GM18858 (cell line): ENCODE measurements around the gene XPO5.
"Not testable (repeated sequence)": the region's sequence is repeated elsewhere in the genome, so short reads cannot be mapped to it uniquely, and the experiment has no call there.

ENCODE experiments used
- ATAC-seq: cut with Tn5 transposase; IDR thresholded peaks from one replicate; pipeline ENCODE4 v1.9.1; 2021; ENCODE audit not compliant: unreplicated experiment

XPO5 gene

DNA sequence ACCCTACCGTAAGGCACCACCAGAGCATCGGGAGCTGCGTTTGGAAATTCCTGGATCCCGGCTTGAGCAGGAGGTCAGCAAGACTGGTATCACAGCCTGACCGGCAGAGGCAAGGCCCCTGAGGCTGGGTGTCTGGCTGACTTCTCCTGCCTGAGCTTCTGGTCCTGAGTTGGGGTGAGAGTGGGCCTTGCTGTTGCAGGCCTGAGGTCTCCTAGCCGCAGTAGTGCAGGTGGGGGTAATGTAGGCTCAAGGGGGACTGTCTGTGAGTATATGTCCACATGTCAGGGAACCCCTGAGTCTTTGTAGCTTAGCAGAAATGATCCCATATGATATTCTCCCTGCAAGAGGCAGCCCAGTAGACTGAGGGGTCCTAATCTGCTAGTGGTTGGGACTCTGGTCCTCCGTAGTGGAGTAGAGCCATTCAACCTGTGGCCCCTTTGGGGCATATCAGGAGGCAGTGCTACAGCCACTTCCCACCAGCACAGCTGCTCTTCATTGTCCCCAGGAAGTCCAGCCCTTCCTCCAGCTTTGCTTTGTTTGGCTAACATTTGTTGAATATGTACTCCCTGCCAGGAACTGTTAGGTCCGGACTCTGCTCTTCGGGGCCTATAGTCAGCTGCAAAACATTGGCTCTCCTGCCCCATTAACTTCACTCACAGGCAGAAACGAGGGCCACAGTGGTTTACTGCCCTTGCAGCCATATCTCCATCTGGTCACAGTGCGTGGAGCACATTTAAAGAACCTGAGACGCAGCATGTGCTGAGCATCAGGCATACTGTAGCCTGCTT lies 76.6 kb downstream of the XPO5 start:
- ATAC-seq: no peak

DNA sequence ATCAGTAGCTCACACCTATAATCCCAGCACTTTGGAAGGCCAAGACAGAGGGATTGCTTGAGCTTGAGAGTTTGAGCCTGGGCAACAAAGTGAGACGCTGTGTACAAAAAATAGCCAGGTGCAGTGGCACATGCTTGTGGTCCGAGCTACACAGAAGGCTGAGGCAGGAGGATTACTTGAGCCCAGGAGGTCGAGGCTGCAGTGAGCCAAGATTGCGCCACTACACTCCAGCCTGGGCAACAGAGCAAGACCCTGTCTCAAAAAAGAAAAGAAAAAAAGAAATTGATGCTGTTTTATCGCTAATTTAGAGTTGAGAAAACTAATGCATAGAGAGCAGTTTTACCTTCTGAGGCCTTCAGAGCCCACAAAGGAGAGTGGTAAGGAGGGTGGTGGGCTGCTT lies 77.5 kb downstream of the XPO5 start:
- ATAC-seq: not testable (repeated sequence)

DNA sequence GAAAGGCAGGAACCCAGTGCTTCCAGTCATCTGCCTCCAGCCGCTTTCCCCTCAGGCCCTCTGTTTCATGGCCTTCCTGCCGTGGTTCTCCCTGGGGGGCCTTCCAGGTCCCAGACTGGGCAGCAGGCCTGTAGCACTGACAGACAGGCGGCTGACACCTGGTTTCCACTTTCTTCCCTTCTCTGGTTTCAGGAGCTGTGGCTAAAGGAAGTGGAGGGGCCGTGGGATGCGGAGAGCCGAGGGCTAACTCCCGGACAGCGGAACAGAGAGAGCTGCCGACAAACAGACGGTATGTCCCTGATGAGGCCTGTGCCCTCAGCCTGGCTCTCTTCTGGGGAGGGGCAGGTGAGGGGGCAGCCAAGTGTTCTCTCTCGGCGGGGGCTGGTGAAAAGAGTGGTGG lies 78.1 kb downstream of the XPO5 start:
- no peak for ATAC-seq

DNA sequence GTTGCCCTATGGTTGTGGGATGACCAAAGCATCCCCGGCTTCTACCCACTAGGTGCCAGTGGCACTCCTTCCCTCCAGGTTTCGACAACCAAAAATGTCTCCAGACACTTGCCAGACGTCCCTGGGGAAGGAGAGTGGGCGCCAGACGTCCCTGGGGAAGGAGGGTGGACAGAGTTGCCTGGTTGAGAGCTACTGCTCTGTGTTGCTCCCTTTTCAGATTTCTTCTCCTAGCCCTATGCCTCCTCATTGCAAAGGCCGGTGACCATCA lies 78.8 kb downstream of the XPO5 start:
- no peak for ATAC-seq

DNA sequence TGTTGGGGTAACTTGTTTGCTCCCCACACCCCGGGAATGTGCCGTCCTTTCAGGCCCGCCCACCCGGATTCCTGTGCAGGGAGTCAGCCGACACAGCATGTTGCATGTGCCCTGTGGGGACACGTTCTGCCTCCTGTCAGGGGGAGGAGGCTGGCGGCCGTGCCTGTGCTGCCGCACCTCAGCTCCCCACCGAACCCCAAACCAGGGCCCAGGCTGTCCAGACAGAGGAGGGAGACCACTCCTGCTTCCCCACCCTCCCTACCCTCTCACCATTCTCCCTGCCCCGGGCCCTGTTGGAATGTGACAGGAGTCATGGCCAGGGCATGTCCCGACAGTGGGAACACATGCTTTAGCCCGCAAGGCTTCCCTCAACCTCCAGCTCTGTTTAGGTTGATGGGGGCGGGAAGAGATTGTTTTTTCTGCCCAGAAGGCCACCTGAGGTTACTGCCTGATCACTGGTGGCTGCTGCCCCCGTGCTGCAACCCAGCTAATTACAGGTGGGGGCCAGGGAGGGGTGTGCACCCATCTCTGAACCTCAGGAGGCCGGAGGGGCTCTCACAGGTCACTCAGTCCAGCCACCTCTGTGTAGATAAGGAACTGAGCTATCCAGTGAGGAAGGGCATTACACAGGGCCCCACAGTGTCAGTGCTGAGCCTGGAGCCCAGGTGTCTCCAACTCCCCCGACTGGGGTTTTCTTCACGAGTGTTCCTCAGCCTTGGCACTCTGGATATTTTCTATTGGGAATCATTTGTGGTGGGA lies 79.3 kb downstream of the XPO5 start:
- ATAC-seq: no peak

DNA sequence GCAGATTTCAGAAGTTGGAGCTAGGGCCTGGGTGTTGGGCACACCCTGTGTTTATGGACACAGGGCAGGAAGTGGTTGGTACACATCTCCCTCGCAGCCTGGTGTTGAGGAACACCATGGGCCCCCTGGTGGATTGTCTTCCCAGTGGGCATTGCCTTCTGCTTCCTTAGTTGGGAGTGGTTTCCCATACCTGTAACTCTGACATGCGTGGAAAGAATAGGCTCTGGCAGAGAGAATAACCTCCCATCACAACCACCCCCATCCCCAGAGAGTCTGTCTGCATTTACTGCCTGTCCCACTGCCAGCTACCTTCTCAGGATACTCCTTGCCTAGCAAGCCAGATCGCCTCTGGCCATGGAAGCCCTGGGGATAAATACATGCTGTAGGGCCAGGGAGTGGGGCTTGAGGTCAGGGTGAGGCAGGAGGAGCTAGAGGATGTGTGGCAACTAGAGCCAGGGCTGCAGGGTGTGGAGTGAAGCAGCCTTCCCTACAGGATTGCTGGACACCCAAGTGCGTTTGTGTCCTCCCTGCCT lies 80.4 kb downstream of the XPO5 start:
- no peak for ATAC-seq

DNA sequence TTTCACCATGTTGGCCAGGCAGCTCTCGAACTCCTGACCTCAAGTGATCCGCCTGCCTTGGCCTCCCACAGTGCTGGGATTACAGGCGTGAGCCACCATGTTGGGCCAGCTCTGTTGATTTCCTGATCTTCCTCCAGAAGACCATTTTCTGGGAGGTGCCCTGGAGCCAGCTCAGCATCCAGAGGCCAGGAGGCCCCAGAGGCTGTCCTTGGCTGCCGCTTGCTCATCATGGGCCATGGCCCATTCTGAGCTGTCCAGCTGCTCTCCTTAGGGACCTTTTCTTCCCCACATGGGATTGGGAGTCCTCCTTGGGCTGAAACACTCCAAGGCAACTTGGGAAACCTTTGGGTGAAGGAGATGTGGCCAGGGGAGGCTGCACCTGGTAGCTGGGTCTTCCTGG lies 81.1 kb downstream of the XPO5 start:
- ATAC-seq: no peak

DNA sequence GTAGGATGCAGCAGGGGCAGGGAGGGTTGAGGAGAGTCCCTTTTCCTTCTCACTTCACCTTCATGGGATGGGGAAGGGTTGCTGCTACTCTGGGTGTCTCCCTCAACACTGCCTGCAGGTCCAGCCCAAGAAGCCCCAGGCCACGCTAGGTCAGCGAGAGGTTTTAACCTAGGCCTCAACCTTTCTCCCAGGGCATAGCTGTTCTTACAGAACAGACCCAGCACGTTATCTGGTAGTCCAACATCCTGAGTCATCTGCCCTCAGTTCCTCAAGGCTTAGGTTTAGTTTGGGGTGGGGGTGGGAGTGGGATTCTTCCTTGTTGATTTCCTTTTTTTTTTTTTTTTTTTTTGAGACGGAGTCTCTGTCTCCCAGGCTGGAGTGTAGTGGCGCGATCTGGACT lies 81.5 kb downstream of the XPO5 start:
- no peak for ATAC-seq

DNA sequence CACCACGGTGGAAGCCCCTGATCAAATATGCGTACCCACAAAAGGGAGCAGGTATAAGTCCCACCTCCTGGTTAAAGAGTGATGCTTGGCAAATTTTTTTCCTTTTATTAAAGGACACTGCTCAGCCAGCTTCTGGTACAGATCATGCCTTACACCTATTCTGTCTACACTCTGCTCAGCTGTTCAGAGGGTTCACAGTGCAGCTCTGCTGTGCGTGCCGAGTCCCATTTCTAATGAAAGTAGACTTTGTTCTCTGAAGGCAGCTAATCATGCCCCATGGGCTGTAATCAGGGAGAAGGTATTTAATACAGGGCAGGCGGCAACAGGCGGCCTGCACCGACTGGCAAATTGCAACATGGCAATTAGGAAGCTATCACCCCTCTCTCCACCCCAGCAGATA lies 82.0 kb downstream of the XPO5 start:
- ATAC-seq: no peak

DNA sequence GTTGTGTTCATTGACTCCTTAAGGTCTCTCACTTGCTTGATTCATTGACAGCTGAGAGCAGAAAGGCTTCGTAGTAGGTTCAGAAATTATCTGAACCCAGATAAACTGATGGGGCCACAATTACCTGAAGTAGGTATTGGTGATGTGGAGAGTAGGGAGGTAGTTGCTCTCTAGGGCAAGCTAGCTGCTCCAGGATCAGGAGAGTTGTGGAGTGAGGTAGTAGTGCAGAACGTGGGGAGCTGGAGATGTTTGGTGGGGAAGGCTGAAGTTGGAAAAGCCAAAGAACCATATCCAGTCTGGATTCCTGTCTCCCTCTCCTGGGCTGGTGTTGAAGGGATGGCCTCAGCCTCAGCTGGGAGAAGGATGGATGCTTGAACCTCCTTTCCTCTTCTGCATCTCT lies 82.6 kb downstream of the XPO5 start:
- no peak for ATAC-seq

DNA sequence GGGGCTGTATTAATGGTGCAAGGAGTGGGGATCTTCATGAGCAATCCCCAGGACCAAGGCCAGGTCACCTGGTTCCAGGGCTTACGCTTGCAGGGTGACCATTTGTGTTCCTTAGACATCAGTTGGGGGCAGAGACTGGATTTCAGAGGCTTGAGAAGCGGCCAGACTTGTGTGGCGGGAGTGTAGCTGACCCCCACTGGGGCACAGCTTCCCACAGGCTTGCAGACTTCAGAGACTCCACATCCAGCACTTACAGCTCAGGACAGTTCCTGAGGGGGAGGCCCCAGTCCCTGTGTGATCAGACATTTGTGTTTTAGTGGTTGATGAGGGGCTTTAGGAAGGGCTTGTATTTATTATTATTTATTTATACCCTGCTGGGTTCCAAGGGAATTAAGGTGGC lies 83.2 kb downstream of the XPO5 start:
- ATAC-seq: no peak

DNA sequence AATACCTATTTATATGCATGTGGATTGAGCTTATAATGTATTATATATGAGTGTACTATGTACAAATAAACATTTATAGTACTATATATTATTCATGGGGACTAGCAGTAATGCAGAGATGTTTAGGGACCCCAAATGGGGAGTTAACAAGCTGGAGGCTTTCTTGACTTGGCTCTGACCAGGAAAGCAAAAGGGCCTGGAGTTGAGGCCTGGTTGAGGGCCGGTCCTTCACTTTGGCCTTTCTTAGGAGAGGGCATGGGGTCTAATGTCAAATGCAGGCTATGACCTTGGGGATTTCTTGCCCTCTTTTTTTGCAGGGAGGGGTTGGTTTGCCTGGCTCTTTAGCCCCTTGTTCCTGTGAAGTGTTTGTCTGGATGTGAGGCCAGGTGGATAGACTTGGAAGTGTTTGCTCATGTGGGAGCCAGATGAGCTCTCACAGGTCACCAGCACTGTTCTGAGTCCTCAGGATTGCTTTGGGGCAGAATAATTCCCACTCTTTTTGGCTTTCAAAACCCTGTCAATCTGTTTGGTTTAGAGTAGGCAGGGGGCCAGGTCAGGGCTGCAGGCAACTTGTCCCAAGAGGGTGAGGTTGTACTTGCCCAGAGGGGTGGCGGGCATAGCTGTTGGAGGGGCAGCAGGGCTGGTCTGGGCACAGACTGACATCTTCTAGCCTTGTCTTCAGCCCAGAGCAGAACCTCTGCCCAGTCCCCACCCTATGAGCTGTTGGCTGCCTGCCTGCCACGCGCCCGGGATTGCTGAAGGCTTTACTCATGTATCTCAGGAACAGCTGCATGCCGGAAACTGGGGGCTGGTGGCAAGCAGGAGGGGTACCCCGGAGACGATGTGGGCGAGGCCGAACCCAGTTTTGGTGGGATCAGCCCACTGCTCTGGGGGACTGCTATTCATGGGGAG lies 83.8 kb downstream of the XPO5 start:
- ATAC-seq: no peak

DNA sequence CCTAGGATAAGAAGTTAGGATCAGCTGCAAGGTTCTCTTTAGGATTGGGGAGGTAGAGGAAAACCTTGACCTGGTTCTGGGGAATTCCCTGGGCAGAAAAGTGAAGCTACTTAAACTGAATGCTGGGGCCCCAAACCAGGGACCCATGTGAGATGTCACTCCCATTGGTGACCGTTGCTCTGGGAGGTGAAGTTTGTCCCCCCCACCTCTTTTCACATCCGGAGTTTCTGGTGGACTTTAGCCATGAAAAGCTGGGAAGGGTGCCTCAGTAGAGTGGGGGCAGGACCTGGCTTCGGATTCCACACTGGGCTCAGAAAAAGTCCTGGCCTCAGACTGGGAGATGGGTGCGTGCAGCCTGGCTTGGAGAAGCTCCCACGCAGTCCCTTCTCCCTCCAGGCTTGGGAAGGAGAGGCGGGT lies 85.3 kb downstream of the XPO5 start:
- no peak for ATAC-seq

DNA sequence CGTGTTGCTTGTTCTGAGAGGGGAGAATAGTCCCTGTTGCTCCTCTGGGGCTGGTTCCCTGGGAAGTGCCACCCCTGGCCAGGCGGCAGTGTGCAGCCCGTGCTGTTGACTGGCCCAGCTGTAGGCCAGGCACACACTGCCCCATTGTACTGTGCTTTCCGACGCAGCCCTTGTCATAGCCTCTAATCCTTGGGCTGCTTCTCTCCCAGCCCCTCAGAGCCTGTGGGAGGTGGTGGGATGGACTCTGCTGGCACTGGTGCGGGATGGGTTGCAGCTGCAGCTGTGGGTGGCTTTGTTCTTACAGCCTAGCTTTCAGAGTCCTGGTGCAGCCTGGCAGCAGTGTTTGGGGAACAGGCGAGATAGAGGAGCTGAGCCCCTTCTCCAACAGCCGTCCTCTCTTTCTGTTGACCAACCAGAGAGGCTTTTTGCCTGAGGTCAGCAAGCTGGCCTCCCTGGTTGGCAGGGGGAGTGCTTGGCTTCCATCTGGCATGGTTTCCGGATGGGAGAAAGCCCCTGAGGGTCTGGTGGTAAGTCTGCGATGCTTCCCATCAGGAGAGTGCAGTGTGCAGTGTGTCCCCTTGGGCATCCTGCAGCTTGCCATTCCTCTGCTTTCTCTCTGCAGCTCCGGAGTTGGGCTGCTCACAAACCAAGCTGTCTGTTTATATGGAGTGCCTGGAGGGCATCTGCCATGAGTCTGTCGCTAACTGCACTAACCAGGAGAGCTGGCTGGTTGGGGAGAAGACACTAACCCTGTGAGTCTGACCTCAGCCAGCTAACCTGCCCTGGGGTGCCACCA lies 86.4 kb downstream of the XPO5 start:
- ATAC-seq: no peak

DNA sequence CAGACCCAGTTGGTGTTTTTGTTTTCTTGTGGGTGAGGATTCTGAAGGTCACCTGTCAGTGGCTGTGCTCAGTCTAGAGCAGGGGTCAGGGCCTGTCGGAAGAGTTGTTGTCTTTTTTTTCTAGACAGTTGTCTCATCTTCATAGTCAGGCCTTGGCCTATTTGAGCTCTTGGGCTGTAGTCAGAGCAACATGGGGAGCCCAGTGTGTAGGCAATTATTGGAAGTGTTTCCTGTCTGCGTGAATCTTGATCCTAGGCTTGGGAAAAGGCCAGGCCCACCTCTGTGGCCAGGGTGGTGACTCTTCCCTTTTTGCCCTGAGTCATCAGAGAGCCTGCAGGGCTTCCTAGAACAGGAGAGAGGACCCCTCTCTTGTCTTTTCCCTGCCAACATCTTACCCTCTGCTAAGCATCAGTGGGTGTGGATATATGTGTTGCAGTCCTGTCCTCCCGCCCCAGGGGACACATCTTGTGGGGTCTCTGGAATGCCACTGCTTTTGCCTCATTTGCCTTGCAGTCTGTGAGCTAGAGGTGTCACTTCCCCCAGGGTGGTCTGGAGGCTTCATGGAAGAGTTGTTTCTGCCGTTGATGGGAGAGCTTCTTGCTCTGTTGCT lies 87.1 kb downstream of the XPO5 start:
- ATAC-seq: no peak

DNA sequence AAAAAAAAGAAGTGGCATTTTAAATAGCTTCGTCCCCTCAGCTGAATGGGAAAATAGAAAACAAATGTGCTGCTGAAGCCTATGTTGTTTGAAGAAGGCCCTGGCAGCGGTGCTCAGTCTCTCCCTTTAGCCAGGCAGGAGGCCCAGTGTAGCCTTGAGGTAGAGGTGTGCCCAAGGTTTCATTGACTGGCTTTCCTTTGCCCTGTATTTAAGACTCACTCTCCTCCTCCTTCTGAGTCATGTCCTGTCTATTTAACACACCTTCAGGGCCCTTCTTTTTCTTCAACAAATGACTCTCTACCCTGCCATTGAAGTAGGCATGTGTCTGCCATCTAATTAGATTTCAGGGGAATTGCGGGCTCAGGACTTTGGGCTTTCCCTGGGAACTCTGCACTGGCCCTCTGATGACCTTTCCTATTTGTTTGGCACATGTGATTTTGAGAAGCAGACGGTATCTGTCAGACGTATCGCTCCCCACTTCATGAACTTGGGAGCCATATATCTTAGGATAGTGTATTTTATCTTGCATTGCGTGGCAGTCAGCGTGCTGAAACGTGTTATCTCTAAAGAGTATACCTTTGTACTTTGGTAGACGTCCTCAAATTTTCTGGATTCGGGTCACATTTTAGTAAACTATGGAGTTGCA lies 94.1 kb downstream of the XPO5 start:
- ATAC-seq: no peak

DNA sequence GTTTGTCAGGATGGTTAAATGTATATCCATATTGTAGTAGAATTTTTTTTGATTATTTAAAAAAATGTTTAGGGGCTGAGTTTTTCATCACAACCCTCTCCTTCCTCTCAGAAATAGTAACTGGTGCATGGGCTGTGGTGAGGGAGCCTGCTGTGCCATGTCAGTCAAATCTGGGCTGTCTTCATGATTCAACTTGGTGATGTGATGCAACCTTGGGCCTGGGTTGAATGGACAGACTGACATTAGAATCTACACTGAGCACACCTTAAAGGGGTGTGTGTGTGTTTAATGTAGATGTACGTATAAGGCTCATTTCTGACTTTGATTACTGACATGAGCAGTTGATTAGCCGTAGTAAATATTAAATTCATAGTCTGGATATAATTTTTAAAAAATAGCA lies 94.8 kb downstream of the XPO5 start:
- ATAC-seq: no peak

DNA sequence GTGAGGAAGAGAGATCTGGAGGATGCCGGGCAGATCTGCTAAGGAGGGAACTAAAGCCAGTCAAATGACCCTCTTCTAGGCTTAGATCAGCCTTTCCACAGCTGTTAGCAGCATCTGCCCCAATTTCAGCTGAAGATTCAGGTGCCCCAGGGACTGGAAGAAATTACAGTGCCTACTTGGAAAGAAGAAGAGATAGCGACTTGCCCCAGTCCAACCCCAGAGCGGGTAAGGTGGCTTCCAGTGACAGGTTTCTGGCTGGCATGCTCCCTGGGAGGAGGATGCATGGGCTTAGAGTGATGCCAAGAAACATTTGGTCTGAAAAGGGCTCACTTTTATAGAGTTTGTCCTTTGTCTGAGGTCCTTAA lies 97.8 kb downstream of the XPO5 start:
- ATAC-seq: no peak

DNA sequence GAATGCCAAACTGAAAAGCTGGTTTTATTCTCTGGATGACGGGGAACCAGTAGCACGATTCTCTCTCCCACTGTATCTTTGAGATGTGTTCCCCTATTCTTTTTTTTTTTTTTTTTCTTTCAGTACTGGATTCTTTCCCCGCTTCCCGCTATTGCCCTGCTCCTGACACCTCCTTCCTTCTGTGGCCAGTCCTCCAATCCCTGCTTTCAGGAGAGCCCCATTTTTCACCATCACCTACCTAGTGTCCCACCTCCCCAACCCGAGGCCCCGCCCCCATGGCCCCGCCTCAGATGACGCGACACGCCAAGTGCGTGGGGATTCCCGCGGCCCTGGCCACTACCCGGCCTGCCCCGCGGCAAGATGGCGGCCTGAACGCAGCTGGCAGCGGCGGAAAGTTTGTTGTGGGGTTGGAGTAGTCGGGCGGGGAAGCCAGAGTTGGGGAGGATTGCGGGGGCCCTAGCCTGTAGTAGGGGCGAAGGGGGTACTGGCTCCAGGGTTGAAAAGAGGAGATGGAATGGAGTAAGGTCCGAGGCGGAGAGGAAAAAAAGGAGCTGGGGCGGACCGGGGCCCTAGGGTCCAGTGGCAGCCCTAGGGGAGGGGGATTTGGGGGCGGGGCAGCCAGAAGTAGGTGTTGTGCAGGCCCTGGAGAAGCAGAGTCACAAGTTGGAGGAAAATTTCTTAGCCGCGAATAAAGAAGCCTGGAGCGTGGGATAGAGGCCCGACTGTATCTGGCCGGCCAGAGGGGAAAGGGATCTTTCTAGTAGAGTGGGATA lies 98.4 kb downstream of the XPO5 start, which contains the start of gene TJAP1:
Gene TJAP1, plus strand, starts transcription at position 336 of the 773 bp plus-strand sequence. CDS start 21,432 bp downstream, outside the sequence.
- peak; percentile 49 for ATAC-seq
